OCI-LY7 (cell line): ENCODE data around the gene ICAM2. TPM values are rescaled to one million over a fixed set of nuclear protein-coding genes. Genes with fewer than 3 reads are reported as not detected.

Experiments
- BruUV-seq: library from RNA; stranded (reverse); fragments of 400-500 nt; replicated peaks from 2 replicates; lab custom pipeline; 2021; lab: Mats Ljungman, UMichigan
- CTCF ChIA-PET: fragments of 300-600 bp; sonication (Branson Sonifier 250); formaldehyde crosslinking; loops from one replicate; lab custom pipeline; 2022; ENCODE audit warnings: antibody characterized with exemption; ENCODE audit not compliant: unreplicated experiment; lab: Charles Lee
- POLR2A ChIA-PET: fragments of 300-600 bp; sonication (Branson Sonifier 250); formaldehyde crosslinking; loops from one replicate; lab custom pipeline; 2022; ENCODE audit warnings: antibody characterized with exemption; lab: Charles Lee
- DNase-seq: peaks from one replicate; pipeline ENCODE4 v3.0.0-alpha.2; 2015; ENCODE audit warnings: low spot score
- H2AFZ ChIP-seq: fragments of 200-600 bp; sonication (generic), shearing (Covaris generic); 2 replicates; pipeline ENCODE4 v1.6.1; 2014; ENCODE audit warnings: mild to moderate bottlenecking, antibody characterized with exemption, low read length, moderate library complexity
- H3K27ac ChIP-seq: fragments of 200-600 bp; sonication (generic); 2 replicates; pipeline ENCODE4 v1.5.1; 2014; ENCODE audit warnings: mixed run types, low read depth, mild to moderate bottlenecking, moderate library complexity, low read length, inconsistent platforms; ENCODE audit not compliant: poor library complexity, severe bottlenecking
- H3K36me3 ChIP-seq: fragments of 200-600 bp; sonication (generic); 2 replicates; pipeline ENCODE4 v1.6.1; 2014; ENCODE audit warnings: mild to moderate bottlenecking, antibody characterized with exemption, low read length, moderate library complexity, mixed read lengths; ENCODE audit not compliant: insufficient read depth
- H3K4me1 ChIP-seq: fragments of 200-600 bp; sonication (generic); 2 replicates; pipeline ENCODE4 v1.5.1; 2014; ENCODE audit warnings: mild to moderate bottlenecking, low read length; ENCODE audit not compliant: insufficient read depth, poor library complexity, severe bottlenecking
- H3K4me2 ChIP-seq: fragments of 200-600 bp; sonication (generic); 2 replicates; pipeline ENCODE4 v1.6.1; 2014; ENCODE audit warnings: mild to moderate bottlenecking, low read length
- H3K4me3 ChIP-seq: fragments of 200-600 bp; sonication (generic); 2 replicates; pipeline ENCODE4 v1.5.1; 2014; ENCODE audit warnings: mild to moderate bottlenecking, low read depth, low read length; ENCODE audit not compliant: poor library complexity, severe bottlenecking
- H3K79me2 ChIP-seq: fragments of 200-600 bp; sonication (generic); 2 replicates; pipeline ENCODE4 v1.6.1; 2016; ENCODE audit warnings: low read depth, mild to moderate bottlenecking, low read length, moderate library complexity, mixed read lengths; ENCODE audit not compliant: insufficient read depth
- H3K9me2 ChIP-seq: fragments of 200-600 bp; sonication (generic); 2 replicates; pipeline ENCODE4 v1.6.1; 2016; ENCODE audit warnings: mild to moderate bottlenecking, low read length, mixed read lengths; ENCODE audit not compliant: insufficient read depth
- H3K9me3 ChIP-seq: fragments of 200-600 bp; sonication (generic); 2 replicates; pipeline ENCODE4 v1.6.1; 2014; ENCODE audit warnings: mild to moderate bottlenecking, mixed run types, low read length, mixed read lengths
- H4K20me1 ChIP-seq: fragments of 200-600 bp; sonication (generic); 2 replicates; pipeline ENCODE4 v1.6.1; 2014; ENCODE audit warnings: mild to moderate bottlenecking, antibody characterized with exemption, low read length, moderate library complexity, mixed read lengths; ENCODE audit not compliant: insufficient read depth
- EZH2phosphoT487 ChIP-seq: fragments of 200-600 bp; sonication (generic); IDR thresholded peaks from 2 replicates; pipeline ENCODE4 v1.6.1; 2018; ENCODE audit warnings: low read depth, borderline replicate concordance, mild to moderate bottlenecking, mixed run types, antibody characterized with exemption, low read length, moderate library complexity, mixed read lengths
- intact Hi-C: fragments of 100-400 bp; cut with micrococcal nuclease; formaldehyde crosslinking; loops from one replicate; pipeline ENCODE4 v1.10.0; 2022; ENCODE audit not compliant: unreplicated experiment
- total RNA-seq, 2 experiments: library from RNA; depleted of rRNA in 1 of 2; stranded (reverse); fragments of >200 nt in 1 of 2; shearing (Covaris generic) in 1 of 2; gene quantifications; 2 replicates each; pipeline ENCODE4 v1.2.3, GENCODE V29; 2014 to 2022
- TF ChIP-seq, protein P1 (sequence below): fragments of 200-600 bp; sonication (generic); conservative IDR thresholded peaks from 2 replicates; pipeline ENCODE4 v1.5.1; 2014; ENCODE audit warnings: mild to moderate bottlenecking, antibody characterized with exemption, low read length, moderate library complexity, mixed read lengths

Gene ICAM2
- total RNA-seq, 2 experiments from 2014 or later, result 88.7 to 112 TPM

DNA sequence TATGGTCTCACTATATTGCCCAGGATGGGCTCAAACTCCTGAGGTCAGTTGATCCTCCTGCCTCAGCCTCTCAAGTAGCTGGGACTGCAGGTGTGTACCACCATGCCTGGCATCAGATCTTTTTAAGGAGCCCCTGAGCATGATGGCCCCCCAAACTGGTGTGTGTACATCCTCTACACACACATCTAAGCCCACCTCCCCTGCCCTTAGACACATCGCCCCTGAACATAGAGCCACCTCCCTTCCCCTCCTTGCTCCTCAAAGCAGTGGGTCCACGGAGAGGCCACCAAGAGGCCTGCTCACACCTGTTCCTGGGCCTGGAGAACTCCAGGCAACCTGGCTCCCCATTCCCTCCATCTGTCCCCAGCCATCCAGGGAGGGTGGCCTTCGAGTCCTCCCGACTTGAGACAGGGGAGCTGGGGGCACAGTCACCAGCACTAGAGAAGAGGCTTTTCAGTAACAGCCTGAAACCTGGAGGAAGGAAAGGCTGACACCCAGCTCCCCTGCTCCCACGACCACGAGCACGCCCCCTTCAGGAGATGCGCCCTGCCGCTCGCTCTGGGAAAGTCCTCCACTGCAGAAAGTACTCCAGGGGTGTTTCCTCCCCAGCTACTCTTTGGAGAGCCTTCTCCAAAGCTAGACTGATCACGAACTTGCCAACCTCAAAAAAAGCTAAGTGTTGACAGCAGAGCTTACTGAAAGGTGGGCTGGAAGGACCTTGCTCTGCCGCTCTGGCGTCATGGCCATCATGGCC lies 34.9 kb downstream of the ICAM2 start:
- no peak overlapping the region for H2AFZ ChIP-seq
- no peak overlapping the region for H3K27ac ChIP-seq

DNA sequence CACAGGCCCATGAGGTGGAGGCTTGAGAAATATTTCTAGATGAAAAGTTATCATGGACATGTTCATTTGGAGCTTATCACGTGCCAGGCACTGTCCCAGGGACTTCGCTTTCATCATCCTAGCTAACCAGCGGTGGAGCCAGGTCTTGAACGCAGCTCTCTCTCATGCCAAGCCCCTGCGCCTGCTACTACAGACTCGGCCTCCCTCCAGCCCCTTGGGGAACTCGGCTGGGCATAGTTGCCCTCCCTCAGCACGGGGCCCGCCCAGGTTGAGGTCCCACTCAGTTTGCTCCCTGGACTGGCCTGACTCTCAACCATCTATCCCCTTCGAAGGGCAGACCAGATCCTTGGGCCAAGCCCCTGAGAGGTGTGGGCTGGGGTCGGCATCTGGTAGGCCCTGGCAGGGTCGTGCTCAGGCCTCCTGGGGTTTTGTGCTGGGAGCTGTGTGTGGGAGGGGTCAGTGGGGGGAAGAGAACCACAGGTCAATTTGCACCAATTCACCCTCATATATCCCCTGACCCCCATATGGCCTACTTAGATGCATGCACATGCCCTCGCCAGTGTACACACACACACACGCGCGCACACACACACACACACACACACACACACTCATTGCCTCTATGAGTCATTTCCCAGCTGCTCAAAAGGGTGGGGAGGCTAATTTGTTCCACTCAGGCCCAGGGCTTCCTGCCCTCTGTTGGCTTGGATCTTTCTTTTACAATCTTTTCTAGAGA lies 35.6 kb downstream of the ICAM2 start:
- Histone ChIP-seq H3K27ac (no peak overlapping the region), H3K4me2 (no peak overlapping the region)
- POLR2A ChIA-PET, result no interaction called here

More for the DNA sequence above, 34.9 kb downstream of the ICAM2 start:
- Histone ChIP-seq H3K9me2 (no peaks in the 10 kb centered on the region), H3K4me1 (peaks cover 4% of the 10 kb centered on the region), H3K79me2 (no peaks in the 10 kb centered on the region), H4K20me1 (no peaks in the 10 kb centered on the region), H3K36me3 (no peaks in the 10 kb centered on the region), H3K9me3 (peaks cover 17% of the 10 kb centered on the region), H3K4me2 (no peak overlapping the region), H3K4me3 (no peak overlapping the region)
- no TSS peak for BruUV-seq
- TF ChIP-seq EZH2phosphoT487, result no peak
- TF ChIP-seq, protein P1, sequence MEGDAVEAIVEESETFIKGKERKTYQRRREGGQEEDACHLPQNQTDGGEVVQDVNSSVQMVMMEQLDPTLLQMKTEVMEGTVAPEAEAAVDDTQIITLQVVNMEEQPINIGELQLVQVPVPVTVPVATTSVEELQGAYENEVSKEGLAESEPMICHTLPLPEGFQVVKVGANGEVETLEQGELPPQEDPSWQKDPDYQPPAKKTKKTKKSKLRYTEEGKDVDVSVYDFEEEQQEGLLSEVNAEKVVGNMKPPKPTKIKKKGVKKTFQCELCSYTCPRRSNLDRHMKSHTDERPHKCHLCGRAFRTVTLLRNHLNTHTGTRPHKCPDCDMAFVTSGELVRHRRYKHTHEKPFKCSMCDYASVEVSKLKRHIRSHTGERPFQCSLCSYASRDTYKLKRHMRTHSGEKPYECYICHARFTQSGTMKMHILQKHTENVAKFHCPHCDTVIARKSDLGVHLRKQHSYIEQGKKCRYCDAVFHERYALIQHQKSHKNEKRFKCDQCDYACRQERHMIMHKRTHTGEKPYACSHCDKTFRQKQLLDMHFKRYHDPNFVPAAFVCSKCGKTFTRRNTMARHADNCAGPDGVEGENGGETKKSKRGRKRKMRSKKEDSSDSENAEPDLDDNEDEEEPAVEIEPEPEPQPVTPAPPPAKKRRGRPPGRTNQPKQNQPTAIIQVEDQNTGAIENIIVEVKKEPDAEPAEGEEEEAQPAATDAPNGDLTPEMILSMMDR, result peak; percentile 41; the same call in 1 of the 2 replicates
- CTCF ChIA-PET, result interaction anchor here (0.6 to 1.0 kb wide), 3 partner anchors 24 to 293 kb away, joined by 3 to 5 read pairs (median 5); no protein-coding TSS in a partner anchor
- no peak for DNase-seq
- POLR2A ChIA-PET, result no interaction called here
- intact Hi-C loops, result no loop called here

More for the DNA sequence above, 35.6 kb downstream of the ICAM2 start:
- Histone ChIP-seq H2AFZ (no peak overlapping the region), H3K4me3 (no peak overlapping the region), H3K4me1 (no peaks in the 10 kb centered on the region), H3K36me3 (no peaks in the 10 kb centered on the region), H4K20me1 (no peaks in the 10 kb centered on the region), H3K79me2 (no peaks in the 10 kb centered on the region), H3K9me2 (no peaks in the 10 kb centered on the region), H3K9me3 (peaks cover 17% of the 10 kb centered on the region)
- DNase-seq, result no peak
- no TSS peak for BruUV-seq
- CTCF ChIA-PET, result no interaction called here
- no peak for TF ChIP-seq EZH2phosphoT487
- TF ChIP-seq, protein P1, result no peak
- intact Hi-C loops, result no loop called here
